ENCODE measurements around the gene MACROD2. TPM values are rescaled to one million over a fixed set of nuclear protein-coding genes. Genes with fewer than 3 reads are reported as not detected.

Gene MACROD2
- polyA plus RNA-seq, 1 donor, result 5.4 TPM

GRCh38 chr20:15895126-15895525 lies 1899.8 kb downstream of the MACROD2 start:
- Histone ChIP-seq H3K9me3 (ENCODE audit: control insufficient read depth, low read depth, low read length) (no peaks in the 10 kb centered on the region), H3K4me3 (ENCODE audit: low read length) (no peak overlapping the region), H3K36me3 (ENCODE audit: control insufficient read depth, insufficient read depth, low read length) (no peaks in the 10 kb centered on the region), H3K27me3 (ENCODE audit: control insufficient read depth, insufficient read depth, low read length) (no peaks in the 10 kb centered on the region), H3K27ac (ENCODE audit: low read length) (no peak overlapping the region), H3K4me1 (ENCODE audit: control insufficient read depth, insufficient read depth, low read length) (no peaks in the 10 kb centered on the region)
- whole genome bisulfite sequencing (ENCODE audit: insufficient coverage, low lambda C conversion rate), result 90% methylated on average over 2 of the region's 5 CpGs
- DNase-seq, result no peak

GRCh38 chr20:15895560-15896084 lies 1900.3 kb downstream of the MACROD2 start:
- Histone ChIP-seq H3K4me3 (ENCODE audit: low read length) (no peak overlapping the region), H3K27me3 (ENCODE audit: control insufficient read depth, insufficient read depth, low read length) (no peaks in the 10 kb centered on the region), H3K27ac (ENCODE audit: low read length) (no peak overlapping the region), H3K4me1 (ENCODE audit: control insufficient read depth, insufficient read depth, low read length) (no peaks in the 10 kb centered on the region), H3K9me3 (ENCODE audit: control insufficient read depth, low read depth, low read length) (no peaks in the 10 kb centered on the region), H3K36me3 (ENCODE audit: control insufficient read depth, insufficient read depth, low read length) (no peaks in the 10 kb centered on the region)
- 14% methylated on average over 1 of the region's 6 CpGs for WGBS (ENCODE audit: insufficient coverage, low lambda C conversion rate)
- DNase-seq, result no peak

GRCh38 chr20:15899967-15900366 lies 1904.7 kb downstream of the MACROD2 start:
- no peaks in the 10 kb centered on the region for H3K36me3 ChIP-seq (ENCODE audit: control insufficient read depth, insufficient read depth, low read length)
- WGBS (ENCODE audit: insufficient coverage, low lambda C conversion rate), result 90% methylated on average over 2 of the region's 4 CpGs
- no peak for DNase-seq

GRCh38 chr20:15900443-15900842 lies 1905.1 kb downstream of the MACROD2 start:
- Histone ChIP-seq H3K36me3 (ENCODE audit: control insufficient read depth, insufficient read depth, low read length) (no peaks in the 10 kb centered on the region), H3K4me3 (ENCODE audit: low read length) (no peak overlapping the region), H3K27me3 (ENCODE audit: control insufficient read depth, insufficient read depth, low read length) (no peaks in the 10 kb centered on the region), H3K9me3 (ENCODE audit: control insufficient read depth, low read depth, low read length) (no peaks in the 10 kb centered on the region), H3K27ac (ENCODE audit: low read length) (no peak overlapping the region), H3K4me1 (ENCODE audit: control insufficient read depth, insufficient read depth, low read length) (no peaks in the 10 kb centered on the region)
- no peak for DNase-seq
- WGBS (ENCODE audit: insufficient coverage, low lambda C conversion rate), result no CpG with 5 or more reads among the region's 1 CpG

More at GRCh38 chr20:15899967-15900366, 1904.7 kb downstream of the MACROD2 start:
- no peaks in the 10 kb centered on the region for H3K9me3 ChIP-seq (ENCODE audit: control insufficient read depth, low read depth, low read length)
- H3K27me3 ChIP-seq (ENCODE audit: control insufficient read depth, insufficient read depth, low read length), result no peaks in the 10 kb centered on the region
- H3K4me1 ChIP-seq (ENCODE audit: control insufficient read depth, insufficient read depth, low read length), result no peaks in the 10 kb centered on the region
- H3K27ac ChIP-seq (ENCODE audit: low read length), result no peak overlapping the region
- no peak overlapping the region for H3K4me3 ChIP-seq (ENCODE audit: low read length)

GRCh38 chr20:15902493-15902892 lies 1907.2 kb downstream of the MACROD2 start:
- no peak for DNase-seq
- H3K9me3 ChIP-seq (ENCODE audit: control insufficient read depth, low read depth, low read length), result no peaks in the 10 kb centered on the region
- H3K36me3 ChIP-seq (ENCODE audit: control insufficient read depth, insufficient read depth, low read length), result no peaks in the 10 kb centered on the region
- H3K4me3 ChIP-seq (ENCODE audit: low read length), result no peak overlapping the region
- no CpG with 5 or more reads among the region's 9 CpGs for WGBS (ENCODE audit: insufficient coverage, low lambda C conversion rate)
- no peak overlapping the region for H3K27ac ChIP-seq (ENCODE audit: low read length)
- H3K4me1 ChIP-seq (ENCODE audit: control insufficient read depth, insufficient read depth, low read length), result no peaks in the 10 kb centered on the region
- H3K27me3 ChIP-seq (ENCODE audit: control insufficient read depth, insufficient read depth, low read length), result no peaks in the 10 kb centered on the region

- Histone ChIP-seq H3K4me3 (ENCODE audit: low read length) (no peak overlapping the region), H3K36me3 (ENCODE audit: control insufficient read depth, insufficient read depth, low read length) (no peaks in the 10 kb centered on the region), H3K27me3 (ENCODE audit: control insufficient read depth, insufficient read depth, low read length) (no peaks in the 10 kb centered on the region), H3K27ac (ENCODE audit: low read length) (no peak overlapping the region), H3K4me1 (ENCODE audit: control insufficient read depth, insufficient read depth, low read length) (no peaks in the 10 kb centered on the region), H3K9me3 (ENCODE audit: control insufficient read depth, low read depth, low read length) (no peaks in the 10 kb centered on the region)
- no CpG with 5 or more reads among the region's 3 CpGs for WGBS (ENCODE audit: insufficient coverage, low lambda C conversion rate)
- DNase-seq, result no peak
These were observed 1910.3 kb downstream of the MACROD2 start for GRCh38 chr20:15905661-15906060.

- Histone ChIP-seq H3K4me1 (ENCODE audit: control insufficient read depth, insufficient read depth, low read length) (no peaks in the 10 kb centered on the region), H3K36me3 (ENCODE audit: control insufficient read depth, insufficient read depth, low read length) (no peaks in the 10 kb centered on the region), H3K9me3 (ENCODE audit: control insufficient read depth, low read depth, low read length) (no peaks in the 10 kb centered on the region), H3K4me3 (ENCODE audit: low read length) (no peak overlapping the region), H3K27ac (ENCODE audit: low read length) (no peak overlapping the region), H3K27me3 (ENCODE audit: control insufficient read depth, insufficient read depth, low read length) (no peaks in the 10 kb centered on the region)
- DNase-seq, result no peak
- WGBS (ENCODE audit: insufficient coverage, low lambda C conversion rate), result no CpG with 5 or more reads among the region's 2 CpGs
These were observed 1914.7 kb downstream of the MACROD2 start for GRCh38 chr20:15909995-15910394.

GRCh38 chr20:15911581-15911980 lies 1916.3 kb downstream of the MACROD2 start:
- Histone ChIP-seq H3K4me1 (ENCODE audit: control insufficient read depth, insufficient read depth, low read length) (no peaks in the 10 kb centered on the region), H3K36me3 (ENCODE audit: control insufficient read depth, insufficient read depth, low read length) (no peaks in the 10 kb centered on the region), H3K9me3 (ENCODE audit: control insufficient read depth, low read depth, low read length) (no peaks in the 10 kb centered on the region), H3K27me3 (ENCODE audit: control insufficient read depth, insufficient read depth, low read length) (no peaks in the 10 kb centered on the region), H3K4me3 (ENCODE audit: low read length) (no peak overlapping the region), H3K27ac (ENCODE audit: low read length) (no peak overlapping the region)
- no peak for DNase-seq
- WGBS (ENCODE audit: insufficient coverage, low lambda C conversion rate), result no CpG with 5 or more reads among the region's 7 CpGs

- Histone ChIP-seq H3K27me3 (ENCODE audit: control insufficient read depth, insufficient read depth, low read length) (peaks cover 2% of the 10 kb centered on the region), H3K36me3 (ENCODE audit: control insufficient read depth, insufficient read depth, low read length) (no peaks in the 10 kb centered on the region), H3K27ac (ENCODE audit: low read length) (no peak overlapping the region), H3K4me1 (ENCODE audit: control insufficient read depth, insufficient read depth, low read length) (no peaks in the 10 kb centered on the region), H3K4me3 (ENCODE audit: low read length) (no peak overlapping the region), H3K9me3 (ENCODE audit: control insufficient read depth, low read depth, low read length) (no peaks in the 10 kb centered on the region)
- WGBS (ENCODE audit: insufficient coverage, low lambda C conversion rate), result 36% methylated on average over 2 of the region's 3 CpGs
- no peak for DNase-seq
These were observed 1918.2 kb downstream of the MACROD2 start for GRCh38 chr20:15913391-15914025.

GRCh38 chr20:15916623-15917022 lies 1921.3 kb downstream of the MACROD2 start:
- H3K4me3 ChIP-seq (ENCODE audit: low read length), result no peak overlapping the region
- 60% methylated on average over 1 of the region's 5 CpGs for WGBS (ENCODE audit: insufficient coverage, low lambda C conversion rate)
- no peaks in the 10 kb centered on the region for H3K36me3 ChIP-seq (ENCODE audit: control insufficient read depth, insufficient read depth, low read length)
- DNase-seq, result no peak
- no peaks in the 10 kb centered on the region for H3K4me1 ChIP-seq (ENCODE audit: control insufficient read depth, insufficient read depth, low read length)
- H3K27me3 ChIP-seq (ENCODE audit: control insufficient read depth, insufficient read depth, low read length), result peaks cover 5% of the 10 kb centered on the region
- no peaks in the 10 kb centered on the region for H3K9me3 ChIP-seq (ENCODE audit: control insufficient read depth, low read depth, low read length)
- no peak overlapping the region for H3K27ac ChIP-seq (ENCODE audit: low read length)

GRCh38 chr20:15917283-15917682 lies 1922.0 kb downstream of the MACROD2 start:
- H3K27me3 ChIP-seq (ENCODE audit: control insufficient read depth, insufficient read depth, low read length), result peaks cover 5% of the 10 kb centered on the region
- WGBS (ENCODE audit: insufficient coverage, low lambda C conversion rate), result no CpG with 5 or more reads among the region's 4 CpGs
- no peak for DNase-seq
- H3K9me3 ChIP-seq (ENCODE audit: control insufficient read depth, low read depth, low read length), result no peaks in the 10 kb centered on the region
- no peaks in the 10 kb centered on the region for H3K4me1 ChIP-seq (ENCODE audit: control insufficient read depth, insufficient read depth, low read length)
- H3K27ac ChIP-seq (ENCODE audit: low read length), result no peak overlapping the region
- H3K36me3 ChIP-seq (ENCODE audit: control insufficient read depth, insufficient read depth, low read length), result no peaks in the 10 kb centered on the region
- no peak overlapping the region for H3K4me3 ChIP-seq (ENCODE audit: low read length)
